ENCODE measurements around the gene SDF4.

Gene SDF4

GRCh38 chr1:1267488-1268283 lies 35.9 kb upstream of the SDF4 start:
- no peak for TF ChIP-seq CTCF (IDR thresholded peaks at IDR 0.05; ENCODE audit: low read depth, low read length)
- DNase-seq (ENCODE audit: extremely low read depth, low read depth) = no peak

DNA sequence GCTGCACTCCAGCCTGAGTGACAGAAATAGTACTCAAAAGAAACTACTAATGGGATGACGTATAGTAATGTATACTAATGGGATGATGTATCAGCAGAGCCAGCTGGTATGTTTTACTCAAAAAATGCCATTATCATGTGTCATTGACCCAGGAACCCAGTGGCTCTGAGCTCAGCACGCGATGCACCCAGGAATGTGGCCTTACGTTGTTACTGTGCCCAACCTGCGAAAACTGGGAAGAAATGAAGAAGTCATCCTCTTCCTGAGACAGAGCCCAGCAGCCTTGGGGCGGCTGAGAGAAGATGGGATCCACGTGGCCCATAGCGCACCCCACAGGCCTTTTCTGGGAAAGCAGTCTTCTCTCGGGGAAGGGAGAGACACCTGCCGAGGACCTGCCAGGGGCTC lies 33.1 kb upstream of the SDF4 start:
- peak; percentile 88 for DNase-seq (ENCODE audit: extremely low read depth, low read depth)
- TF ChIP-seq CTCF (IDR thresholded peaks at IDR 0.05; ENCODE audit: low read depth, low read length) = peak; percentile 58

GRCh38 chr1:1264026-1264425 lies 32.2 kb upstream of the SDF4 start:
- TF ChIP-seq CTCF (IDR thresholded peaks at IDR 0.05; ENCODE audit: low read depth, low read length) = no peak
- DNase-seq (ENCODE audit: extremely low read depth, low read depth) = no peak

DNA sequence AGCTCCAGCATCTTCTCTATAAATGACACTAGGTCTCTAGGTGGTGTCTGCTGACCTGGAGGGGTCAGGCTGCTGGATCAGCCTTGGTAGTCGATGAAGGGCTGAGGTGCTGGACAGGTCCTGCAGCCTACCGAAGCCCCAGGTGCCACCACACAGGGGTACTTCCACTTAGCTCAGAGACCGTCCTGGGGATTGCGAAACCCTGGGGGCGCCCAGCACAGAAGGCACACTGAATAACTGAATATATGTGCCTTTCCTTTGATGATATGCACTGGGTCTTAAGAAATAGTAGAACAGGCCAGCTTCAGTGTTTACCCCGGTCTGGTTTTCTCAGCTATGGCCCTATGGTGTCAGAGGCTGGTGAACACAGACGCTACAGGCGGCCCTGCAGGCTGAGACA lies 31.0 kb upstream of the SDF4 start:
- TF ChIP-seq CTCF (IDR thresholded peaks at IDR 0.05; ENCODE audit: low read depth, low read length) = no peak
- no peak for DNase-seq (ENCODE audit: extremely low read depth, low read depth)

GRCh38 chr1:1262071-1262470 lies 30.3 kb upstream of the SDF4 start:
- DNase-seq (ENCODE audit: extremely low read depth, low read depth) = no peak

GRCh38 chr1:1260843-1261560 lies 29.2 kb upstream of the SDF4 start:
- no peak for TF ChIP-seq CTCF (IDR thresholded peaks at IDR 0.05; ENCODE audit: low read depth, low read length)
- DNase-seq (ENCODE audit: extremely low read depth, low read depth) = no peak

More at GRCh38 chr1:1262071-1262470, 30.3 kb upstream of the SDF4 start:
- no peak for TF ChIP-seq CTCF (IDR thresholded peaks at IDR 0.05; ENCODE audit: low read depth, low read length)

- no peak for DNase-seq (ENCODE audit: extremely low read depth, low read depth)
- no peak for TF ChIP-seq CTCF (IDR thresholded peaks at IDR 0.05; ENCODE audit: low read depth, low read length)
Measured at GRCh38 chr1:1259951-1260600, 28.3 kb upstream of the SDF4 start.
